BJ (cell line): ENCODE data around the gene RAPGEF5. TPM values are rescaled to one million over a fixed set of nuclear protein-coding genes. Genes with fewer than 3 reads are reported as not detected.

Source experiments
- CTCF ChIA-PET: fragments of 350-600 bp; formaldehyde crosslinking; extraction: SDS; loops from one replicate; lab custom pipeline; 2021; ENCODE audit warnings: antibody characterized with exemption, inconsistent platforms; lab: Yijun Ruan, JAX
- POLR2A ChIA-PET: fragments of 300-600 bp; sonication (Branson Sonifier 250); formaldehyde crosslinking; extraction: SDS; loops from one replicate; lab custom pipeline; 2021; ENCODE audit warnings: antibody characterized with exemption; lab: Charles Lee
- DNase-seq: peaks from one replicate; pipeline ENCODE4 v3.0.0-alpha.2; 2011; ENCODE audit warnings: low read depth
- H3K27me3 ChIP-seq: 2 replicates; pipeline ENCODE4 v1.6.0; 2011; ENCODE audit warnings: low read length; ENCODE audit not compliant: control insufficient read depth, insufficient read depth
- H3K36me3 ChIP-seq: 2 replicates; pipeline ENCODE4 v1.5.1; 2011; ENCODE audit warnings: low read length; ENCODE audit not compliant: control insufficient read depth, insufficient read depth
- H3K4me3 ChIP-seq: 2 replicates; pipeline ENCODE4 v1.5.1; 2011; ENCODE audit warnings: low read depth, mild to moderate bottlenecking, control low read depth, low read length
- polyA plus RNA-seq: library from polyadenylated mRNA; depleted of rRNA; stranded (reverse); fragments of >200 nt; gene quantifications from 2 replicates; pipeline ENCODE4 v1.2.3, GENCODE V29; 2011
- TF ChIP-seq, protein P1 (sequence below): IDR thresholded peaks from 2 replicates; pipeline ENCODE4 v1.5.1; 2011; ENCODE audit warnings: low read depth, mild to moderate bottlenecking, control low read depth, inconsistent platforms, low read length, moderate library complexity; ENCODE audit not compliant: insufficient read depth

RAPGEF5 gene
- polyA plus RNA-seq, 1 experiment = not detected

DNA sequence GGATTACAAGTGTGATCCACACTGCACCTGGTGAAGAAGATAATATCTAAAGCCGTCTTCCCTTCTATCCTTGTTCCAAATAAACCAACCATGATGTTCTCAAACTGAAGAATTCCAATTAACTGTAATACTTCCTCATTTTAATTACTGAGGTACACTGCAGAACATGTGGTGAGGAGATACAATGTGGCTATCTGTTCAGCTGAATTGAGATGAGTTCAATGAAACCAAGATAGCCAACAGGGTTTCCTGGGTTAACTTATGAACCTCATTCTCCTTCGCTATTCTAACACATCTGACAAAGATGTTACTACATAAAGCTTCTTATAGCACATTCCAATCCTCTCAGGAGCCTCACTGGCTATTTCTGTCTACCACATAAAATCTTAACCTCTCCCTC is 75.5 kb downstream of the RAPGEF5 start:
- H3K27me3 ChIP-seq = peaks cover 2% of the 10 kb centered on the region; the same call in 1 of the 2 replicates
- ChIA-PET POLR2A (no interaction called here), CTCF (no interaction called here)
- DNase-seq = no peak
- H3K36me3 ChIP-seq = no peaks in the 10 kb centered on the region
- H3K4me3 ChIP-seq = no peak overlapping the region
- TF ChIP-seq, protein P1, sequence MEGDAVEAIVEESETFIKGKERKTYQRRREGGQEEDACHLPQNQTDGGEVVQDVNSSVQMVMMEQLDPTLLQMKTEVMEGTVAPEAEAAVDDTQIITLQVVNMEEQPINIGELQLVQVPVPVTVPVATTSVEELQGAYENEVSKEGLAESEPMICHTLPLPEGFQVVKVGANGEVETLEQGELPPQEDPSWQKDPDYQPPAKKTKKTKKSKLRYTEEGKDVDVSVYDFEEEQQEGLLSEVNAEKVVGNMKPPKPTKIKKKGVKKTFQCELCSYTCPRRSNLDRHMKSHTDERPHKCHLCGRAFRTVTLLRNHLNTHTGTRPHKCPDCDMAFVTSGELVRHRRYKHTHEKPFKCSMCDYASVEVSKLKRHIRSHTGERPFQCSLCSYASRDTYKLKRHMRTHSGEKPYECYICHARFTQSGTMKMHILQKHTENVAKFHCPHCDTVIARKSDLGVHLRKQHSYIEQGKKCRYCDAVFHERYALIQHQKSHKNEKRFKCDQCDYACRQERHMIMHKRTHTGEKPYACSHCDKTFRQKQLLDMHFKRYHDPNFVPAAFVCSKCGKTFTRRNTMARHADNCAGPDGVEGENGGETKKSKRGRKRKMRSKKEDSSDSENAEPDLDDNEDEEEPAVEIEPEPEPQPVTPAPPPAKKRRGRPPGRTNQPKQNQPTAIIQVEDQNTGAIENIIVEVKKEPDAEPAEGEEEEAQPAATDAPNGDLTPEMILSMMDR = no peak

DNA sequence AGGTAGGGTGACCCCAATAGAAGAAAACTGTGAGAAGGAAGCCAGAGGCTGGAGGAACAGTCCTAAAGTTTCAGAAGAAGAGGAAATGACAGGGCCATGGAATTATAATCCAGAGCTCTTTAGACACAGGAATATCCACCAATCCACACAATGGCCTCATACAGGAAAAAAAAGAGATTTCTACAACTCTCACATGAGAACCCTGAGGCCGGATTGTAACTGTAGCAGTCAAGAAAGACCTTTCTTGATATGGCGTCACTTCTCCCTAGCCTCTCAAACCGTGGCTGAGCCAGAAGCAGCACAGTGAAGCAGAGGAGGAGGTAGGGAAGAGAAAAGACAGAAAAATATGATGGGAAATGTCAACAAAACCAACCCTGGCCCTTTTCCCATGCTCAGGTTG is 76.9 kb downstream of the RAPGEF5 start:
- no peaks in the 10 kb centered on the region for H3K36me3 ChIP-seq
- peaks cover 2% of the 10 kb centered on the region; the same call in 1 of the 2 replicates for H3K27me3 ChIP-seq
- TF ChIP-seq, protein P1 = no peak
- no peak for DNase-seq
- CTCF ChIA-PET = no interaction called here
- POLR2A ChIA-PET = no interaction called here
- H3K4me3 ChIP-seq = no peak overlapping the region

DNA sequence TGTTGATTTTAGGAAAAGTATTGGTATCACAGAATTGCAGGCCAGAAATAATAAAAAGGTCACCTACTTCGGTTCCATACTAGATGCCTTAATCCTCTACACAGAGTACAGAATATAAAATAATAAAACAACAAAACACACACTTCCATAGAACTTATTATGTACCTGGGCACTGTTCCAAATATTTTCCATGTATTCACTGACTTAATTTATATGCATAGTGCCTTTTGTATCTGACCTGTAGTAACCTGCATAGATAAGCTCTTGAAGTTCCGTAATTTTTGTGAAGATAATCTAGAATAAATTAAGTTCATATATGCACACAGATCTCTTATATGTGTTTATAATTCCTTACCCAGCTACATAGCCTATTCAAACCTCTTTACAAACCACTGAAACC is 78.3 kb downstream of the RAPGEF5 start:
- TF ChIP-seq, protein P1 = no peak
- no peak overlapping the region for H3K4me3 ChIP-seq
- H3K36me3 ChIP-seq = no peaks in the 10 kb centered on the region
- POLR2A ChIA-PET = no interaction called here
- CTCF ChIA-PET = no interaction called here
- no peak for DNase-seq
- peaks cover 2% of the 10 kb centered on the region; the same call in 1 of the 2 replicates for H3K27me3 ChIP-seq

DNA sequence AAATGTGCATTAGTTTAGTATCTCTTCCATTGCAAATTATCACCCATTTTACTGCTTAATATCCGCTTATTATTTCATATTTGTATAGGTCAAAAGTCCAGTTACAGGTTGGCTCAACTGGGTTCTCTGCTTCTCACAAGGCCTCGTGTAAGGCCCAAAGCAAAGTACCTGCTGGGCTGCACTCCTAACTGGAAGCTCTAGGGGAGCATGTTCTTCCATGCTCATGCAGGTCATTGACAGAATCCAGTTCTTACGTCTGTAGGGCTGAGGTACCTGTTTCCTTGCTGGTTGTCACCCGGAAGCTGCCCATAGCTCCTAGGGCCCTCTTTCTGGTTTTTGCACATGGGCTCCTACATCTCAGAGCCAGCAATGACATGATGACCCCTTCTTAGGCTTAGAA is 79.6 kb downstream of the RAPGEF5 start:
- TF ChIP-seq, protein P1 = no peak
- CTCF ChIA-PET = interaction anchor here (1.1 kb wide), 1 partner anchor 84 kb away, joined by 3 read pairs; no protein-coding TSS in a partner anchor
- Histone ChIP-seq H3K27me3 (peaks cover 2% of the 10 kb centered on the region; the same call in 1 of the 2 replicates), H3K36me3 (no peaks in the 10 kb centered on the region), H3K4me3 (no peak overlapping the region)
- no peak for DNase-seq
- POLR2A ChIA-PET = no interaction called here

DNA sequence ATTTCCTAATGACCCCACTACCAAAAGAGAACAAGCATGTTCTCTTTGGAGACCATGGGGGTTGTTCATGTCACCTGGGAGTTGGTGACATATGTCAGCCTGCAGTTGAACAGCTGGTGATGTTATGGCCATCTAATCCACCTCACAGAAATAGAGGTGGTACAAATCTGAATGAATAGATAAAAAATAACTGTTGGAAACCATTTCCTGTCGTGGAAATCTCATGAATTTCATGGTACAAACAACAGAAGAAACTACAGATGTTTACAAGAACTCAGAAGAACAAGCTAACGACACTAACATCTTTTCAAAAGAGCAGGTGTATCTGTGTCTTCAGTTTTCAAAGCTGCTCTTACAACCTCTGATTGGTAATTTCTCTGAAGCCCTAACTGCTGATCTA is 81.3 kb downstream of the RAPGEF5 start:
- POLR2A ChIA-PET = no interaction called here
- TF ChIP-seq, protein P1 = no peak
- H3K27me3 ChIP-seq = peaks cover 2% of the 10 kb centered on the region; the same call in 1 of the 2 replicates
- no peak overlapping the region for H3K4me3 ChIP-seq
- no peak for DNase-seq
- H3K36me3 ChIP-seq = no peaks in the 10 kb centered on the region
- CTCF ChIA-PET = no interaction called here
